GM18861 (cell line): ENCODE measurements around the gene ABHD12.
"Not testable (repeated sequence)": the region's sequence is repeated elsewhere in the genome, so short reads cannot be mapped to it uniquely, and the experiment has no call there.

ENCODE experiments used
- ATAC-seq: cut with Tn5 transposase; IDR thresholded peaks from one replicate; pipeline ENCODE4 v1.9.1; 2021; ENCODE audit not compliant: unreplicated experiment

Gene ABHD12

GRCh38 chr20:25260770-25261437 lies 129.7 kb downstream of the ABHD12 start:
- ATAC-seq: not testable (repeated sequence)

DNA sequence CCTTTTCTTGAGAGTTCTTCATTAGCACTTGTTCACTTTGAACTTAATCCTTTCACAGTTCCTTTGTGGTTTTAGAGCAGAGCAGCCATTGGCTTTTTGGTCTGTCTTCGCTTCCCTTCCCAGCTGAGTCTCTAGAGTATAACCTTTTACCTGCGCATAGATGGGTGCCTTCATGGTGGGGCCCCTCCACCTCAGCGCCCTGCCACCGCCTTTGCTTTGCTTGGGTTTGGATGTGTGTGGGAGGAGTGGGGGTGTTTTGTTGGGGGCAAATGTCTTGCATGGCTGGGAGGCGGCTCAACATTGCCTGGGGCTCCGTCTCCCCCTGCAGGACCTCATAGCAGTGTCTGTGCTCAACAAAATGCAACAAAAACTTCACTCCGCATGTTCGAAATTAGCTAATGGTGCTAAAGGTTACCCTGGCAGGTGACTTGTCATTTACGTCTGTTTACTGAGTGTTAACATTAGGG lies 130.8 kb downstream of the ABHD12 start:
- ATAC-seq: no peak

- ATAC-seq: no peak
These were observed 131.3 kb downstream of the ABHD12 start for GRCh38 chr20:25259358-25259757.

DNA sequence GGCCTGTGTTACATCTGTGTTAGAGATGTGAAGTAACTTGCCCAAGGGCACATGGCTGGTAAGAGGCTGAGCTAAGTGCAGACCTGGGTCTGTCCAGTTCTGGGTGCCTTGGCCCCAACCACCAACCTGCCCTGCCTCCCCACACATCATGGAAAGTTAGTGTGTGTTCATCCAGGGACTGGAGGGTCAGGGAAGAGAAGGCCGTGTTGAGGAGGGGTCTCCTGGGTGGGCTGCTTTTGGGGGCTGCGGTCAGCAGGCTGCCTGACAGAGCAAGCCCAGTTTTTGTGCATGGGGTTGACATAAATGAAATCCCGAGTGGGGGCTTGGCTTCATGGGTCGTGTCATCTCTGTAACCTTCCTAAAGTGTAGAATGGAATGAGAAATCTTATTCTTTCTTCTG lies 131.8 kb downstream of the ABHD12 start:
- no peak for ATAC-seq

GRCh38 chr20:25258476-25258805 lies 132.2 kb downstream of the ABHD12 start:
- no peak for ATAC-seq

GRCh38 chr20:25257756-25258475 lies 132.7 kb downstream of the ABHD12 start:
- ATAC-seq: no peak

GRCh38 chr20:25257130-25257529 lies 133.5 kb downstream of the ABHD12 start:
- no peak for ATAC-seq

GRCh38 chr20:25256226-25256859 lies 134.3 kb downstream of the ABHD12 start:
- no peak for ATAC-seq

- no peak for ATAC-seq
These were observed 135.5 kb downstream of the ABHD12 start for GRCh38 chr20:25254986-25255680.

- ATAC-seq: no peak
These were observed 136.1 kb downstream of the ABHD12 start for GRCh38 chr20:25254571-25254970.

DNA sequence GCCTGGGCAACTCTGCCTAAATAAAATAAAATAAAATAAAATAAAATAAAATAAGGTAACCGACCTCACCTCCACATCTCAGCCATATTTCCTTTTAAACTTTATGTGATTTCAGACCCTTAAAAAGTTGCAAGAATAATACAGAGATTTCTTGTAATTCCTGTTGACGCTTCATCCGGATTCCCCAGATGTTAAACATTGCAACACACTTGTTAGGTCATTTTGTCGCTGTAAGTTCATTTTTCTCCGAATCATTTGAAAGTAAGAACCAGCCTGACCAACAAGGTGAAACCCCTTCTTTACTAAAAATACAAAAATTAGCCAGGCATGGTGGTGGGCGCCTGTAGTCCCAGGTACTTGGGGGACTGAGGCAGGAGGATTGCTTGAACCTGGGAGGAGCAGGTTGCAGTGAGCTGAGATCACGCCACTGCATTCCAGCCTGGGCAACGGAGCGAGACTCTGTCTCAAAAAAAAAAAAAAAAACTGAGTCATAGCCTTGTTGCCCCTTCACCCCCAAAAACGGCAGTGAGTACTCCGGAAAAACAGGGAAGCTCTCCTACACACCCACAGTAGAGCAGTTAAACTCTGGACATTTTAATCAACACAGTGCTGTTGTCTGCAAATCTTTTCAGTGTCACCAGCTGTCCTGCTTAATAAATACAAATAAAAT lies 136.9 kb downstream of the ABHD12 start:
- ATAC-seq: no peak

- ATAC-seq: no peak
These were observed 137.8 kb downstream of the ABHD12 start for GRCh38 chr20:25252686-25253421.

DNA sequence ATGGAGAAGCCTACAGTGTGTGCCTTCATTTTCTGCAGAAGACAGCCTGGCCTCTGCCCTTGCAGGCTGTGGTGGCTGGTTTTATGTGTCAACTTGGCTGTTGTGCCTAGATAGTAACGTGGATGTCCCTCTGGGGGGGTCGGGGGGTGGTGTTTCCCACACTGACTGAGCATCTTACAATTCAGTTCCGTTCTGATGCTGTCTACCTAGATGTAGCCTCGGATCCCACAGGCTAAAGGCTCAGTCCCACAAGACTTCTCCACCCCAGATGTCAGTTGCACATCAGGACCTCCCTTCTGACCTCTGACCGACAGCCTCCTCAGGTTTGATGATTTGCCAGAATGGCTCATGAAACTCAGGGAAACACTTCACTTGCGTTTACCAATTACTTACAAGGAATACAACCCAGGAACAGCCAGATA lies 138.4 kb downstream of the ABHD12 start:
- ATAC-seq: no peak

GRCh38 chr20:25251558-25251957 lies 139.1 kb downstream of the ABHD12 start:
- ATAC-seq: no peak

- ATAC-seq: no peak
These were observed 139.6 kb downstream of the ABHD12 start for GRCh38 chr20:25251019-25251418.

- no peak for ATAC-seq
These were observed 140.1 kb downstream of the ABHD12 start for GRCh38 chr20:25250508-25250907.
